Esophagus muscularis mucosa (tissue), 4 donors: Measurements from ENCODE around the gene HIP1R.

ENCODE experiments used
- CTCF ChIP-seq, 3 experiments: fragments of 200-600 bp in 2 of 3; fragments of 450-650 bp in 1 of 3; sonication (generic) in 2 of 3; IDR thresholded peaks; one replicate each; pipeline ENCODE4 v1.5.1; 2017 to 2019; ENCODE audit warnings: antibody characterized with exemption in 3 of 3, mild to moderate bottlenecking in 2 of 3, moderate library complexity in 1 of 3
- EP300 ChIP-seq: sonication (generic); formaldehyde crosslinking; IDR thresholded peaks from one replicate; pipeline ENCODE4 v1.6.1; 2017; ENCODE audit warnings: antibody characterized with exemption
- POLR2A ChIP-seq: fragments of 450-650 bp; IDR thresholded peaks from one replicate; pipeline ENCODE4 v1.6.1; 2017; ENCODE audit warnings: antibody characterized with exemption, moderate library complexity, mild to moderate bottlenecking, low read depth
- POLR2AphosphoS5 ChIP-seq, 2 donors: sonication (generic); formaldehyde crosslinking; IDR thresholded peaks; one replicate each; pipeline ENCODE4 v1.6.1; 2017; ENCODE audit warnings: antibody characterized with exemption in 2 of 2

- no peak for TF ChIP-seq POLR2A
- no peak for TF ChIP-seq CTCF (IDR thresholded peaks at IDR 0.05)
- no peak for TF ChIP-seq EP300
- no peak for TF ChIP-seq POLR2AphosphoS5 (IDR thresholded peaks at IDR 0.05)
Measured at GRCh38 chr12:122866379-122866778, 31.1 kb downstream of the HIP1R start.
